Mucosa of rectum (tissue), 2 donors: ENCODE data around the gene IDNK.

Experiments used
- H3K27ac ChIP-seq, 2 donors: one replicate each; pipeline ENCODE4 v1.7.0; 2013; ENCODE audit warnings: inconsistent platforms in 2 of 2, low read depth in 2 of 2, low read length in 2 of 2
- H3K27me3 ChIP-seq, 2 donors: one replicate each; pipeline ENCODE4 v1.7.0; 2013; ENCODE audit warnings: low read length in 2 of 2; ENCODE audit not compliant: control insufficient read depth in 2 of 2, insufficient read depth in 2 of 2
- H3K36me3 ChIP-seq, 2 donors: one replicate each; pipeline ENCODE4 v1.7.0; 2013; ENCODE audit warnings: low read length in 2 of 2; ENCODE audit not compliant: control insufficient read depth in 2 of 2, insufficient read depth in 2 of 2
- H3K4me1 ChIP-seq, 2 donors: one replicate each; pipeline ENCODE4 v1.7.0; 2013; ENCODE audit warnings: low read length in 2 of 2, mild to moderate bottlenecking in 1 of 2; ENCODE audit not compliant: control insufficient read depth in 2 of 2, insufficient read depth in 2 of 2
- H3K4me3 ChIP-seq, 2 donors: one replicate each; pipeline ENCODE4 v1.7.0; 2013; ENCODE audit warnings: low read length in 2 of 2
- H3K9ac ChIP-seq, 2 donors: one replicate each; pipeline ENCODE4 v1.7.0; 2013; ENCODE audit warnings: low read length in 2 of 2, low read depth in 1 of 2, mild to moderate bottlenecking in 1 of 2
- H3K9me3 ChIP-seq, 2 donors: one replicate each; pipeline ENCODE4 v1.7.0; 2013; ENCODE audit warnings: low read length in 2 of 2; ENCODE audit not compliant: control insufficient read depth in 2 of 2
- donor health status: healthy.
- donor health status: Normal muscosa, but diverticular disease.

The IDNK gene

DNA sequence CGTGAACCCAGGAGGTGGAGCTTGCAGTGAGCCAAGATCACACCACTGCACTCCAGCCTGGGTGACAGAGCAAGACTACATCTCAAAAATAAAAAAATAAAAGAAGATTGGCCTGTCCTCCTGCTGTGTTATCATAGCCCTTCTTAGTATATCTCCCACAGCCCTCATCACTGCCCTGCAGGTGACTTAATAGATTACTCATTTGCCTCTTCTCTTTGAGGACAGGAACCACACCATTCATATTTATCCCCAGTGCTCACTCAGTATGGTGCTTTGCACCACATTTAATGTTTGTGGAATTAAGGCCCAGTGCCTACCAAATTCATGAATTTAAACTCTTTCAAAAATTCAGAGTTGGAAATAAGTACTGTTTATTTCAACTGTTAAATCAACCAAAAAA, 10.3 kb downstream of the IDNK start:
- Histone ChIP-seq H3K4me1 (peaks cover 0 to 3% of the 10 kb centered on the region in 2 donors), H3K27me3 (no peaks in the 10 kb centered on the region), H3K27ac (no peak overlapping the region), H3K9me3 (no peaks in the 10 kb centered on the region), H3K4me3 (no peak overlapping the region), H3K9ac (no peak overlapping the region), H3K36me3 (no peaks in the 10 kb centered on the region)

DNA sequence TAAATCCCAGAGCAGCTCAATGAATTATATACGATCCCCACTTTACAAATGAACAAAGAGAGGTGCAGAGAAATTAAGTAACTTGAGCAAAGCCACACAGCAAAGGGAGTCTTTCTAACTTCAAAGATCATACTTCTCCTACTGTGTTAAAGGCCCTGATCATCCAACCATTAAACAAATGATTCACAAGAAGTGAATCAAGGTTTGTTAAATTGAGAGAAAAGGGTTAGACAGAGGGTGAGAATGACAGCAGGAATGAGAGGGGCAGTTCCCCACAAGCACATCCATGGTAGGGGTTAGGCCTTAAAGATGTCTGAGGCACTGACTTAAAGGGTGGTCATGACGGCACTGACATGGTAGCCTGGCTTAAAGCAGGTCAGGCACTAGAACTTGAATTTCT, 10.7 kb downstream of the IDNK start:
- Histone ChIP-seq H3K9ac (no peak overlapping the region), H3K27me3 (no peaks in the 10 kb centered on the region), H3K36me3 (no peaks in the 10 kb centered on the region), H3K4me1 (peaks cover 0 to 3% of the 10 kb centered on the region in 2 donors), H3K27ac (no peak overlapping the region), H3K9me3 (no peaks in the 10 kb centered on the region), H3K4me3 (no peak overlapping the region)

DNA sequence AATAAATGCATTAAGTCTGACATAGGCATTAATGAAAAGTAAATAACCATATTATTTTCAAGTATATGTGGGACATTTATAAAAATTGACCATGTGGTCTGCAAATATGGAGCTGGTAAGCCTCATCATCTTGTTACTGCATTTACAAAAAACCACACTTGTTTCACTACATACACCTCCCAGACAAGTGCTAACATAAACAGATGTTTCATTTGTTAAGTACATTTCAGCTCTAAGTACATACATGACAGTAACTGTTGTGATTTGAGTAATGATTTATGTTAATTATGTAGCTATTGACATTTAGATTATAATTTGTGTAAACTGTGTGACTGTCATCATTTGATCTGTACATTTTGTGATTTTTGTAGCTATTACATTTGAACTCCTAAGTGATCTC, 13.9 kb downstream of the IDNK start:
- Histone ChIP-seq H3K36me3 (no peaks in the 10 kb centered on the region), H3K27ac (no peak overlapping the region), H3K27me3 (no peaks in the 10 kb centered on the region), H3K4me1 (no peaks in the 10 kb centered on the region), H3K9me3 (no peaks in the 10 kb centered on the region), H3K9ac (no peak overlapping the region), H3K4me3 (no peak overlapping the region)

DNA sequence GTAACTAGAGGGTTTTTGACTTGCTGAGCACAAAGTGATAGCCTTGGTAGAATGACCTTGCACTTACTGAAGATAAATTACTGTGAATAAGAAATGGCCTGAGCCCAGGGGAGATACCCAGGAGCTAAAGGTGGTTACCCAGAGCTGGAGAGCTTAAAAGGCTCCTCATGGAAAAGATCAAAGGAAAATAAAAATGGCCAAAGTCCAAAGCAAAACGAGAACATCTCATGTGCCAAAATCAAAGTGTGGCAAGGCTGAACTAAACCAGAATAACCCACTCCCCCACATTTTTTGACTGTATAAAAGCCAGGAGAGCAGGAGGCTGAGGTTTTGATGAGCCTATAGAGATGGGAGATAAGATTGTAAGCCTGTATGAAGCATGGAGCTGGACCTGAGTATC, 14.4 kb downstream of the IDNK start:
- no peak overlapping the region for H3K4me3 ChIP-seq
- no peak overlapping the region for H3K9ac ChIP-seq
- H3K36me3 ChIP-seq: no peaks in the 10 kb centered on the region
- no peaks in the 10 kb centered on the region for H3K4me1 ChIP-seq
- no peak overlapping the region for H3K27ac ChIP-seq
- H3K9me3 ChIP-seq: no peaks in the 10 kb centered on the region
- no peaks in the 10 kb centered on the region for H3K27me3 ChIP-seq

DNA sequence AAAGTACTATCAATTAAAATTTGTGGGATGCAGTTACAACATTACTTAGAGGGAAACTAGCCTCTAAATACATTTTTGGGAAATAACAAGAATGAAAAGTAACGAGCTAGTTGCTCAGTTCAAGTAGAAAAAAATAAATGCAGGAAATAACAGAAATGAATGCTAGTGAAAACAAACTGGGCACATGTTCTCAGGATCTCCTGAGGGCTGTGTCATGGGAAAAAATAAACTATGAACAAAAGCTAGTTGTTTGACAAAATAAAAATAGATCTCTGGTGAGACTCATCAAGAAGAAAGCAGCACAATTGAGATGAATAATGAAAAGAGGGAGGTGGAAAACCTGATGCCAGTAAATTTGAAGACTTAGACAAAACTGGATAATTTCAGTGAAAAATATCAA, 16.3 kb downstream of the IDNK start:
- H3K9ac ChIP-seq: no peak overlapping the region
- H3K4me1 ChIP-seq: no peaks in the 10 kb centered on the region
- H3K36me3 ChIP-seq: no peaks in the 10 kb centered on the region
- H3K27ac ChIP-seq: no peak overlapping the region
- no peaks in the 10 kb centered on the region for H3K9me3 ChIP-seq
- H3K27me3 ChIP-seq: no peaks in the 10 kb centered on the region
- H3K4me3 ChIP-seq: no peak overlapping the region

DNA sequence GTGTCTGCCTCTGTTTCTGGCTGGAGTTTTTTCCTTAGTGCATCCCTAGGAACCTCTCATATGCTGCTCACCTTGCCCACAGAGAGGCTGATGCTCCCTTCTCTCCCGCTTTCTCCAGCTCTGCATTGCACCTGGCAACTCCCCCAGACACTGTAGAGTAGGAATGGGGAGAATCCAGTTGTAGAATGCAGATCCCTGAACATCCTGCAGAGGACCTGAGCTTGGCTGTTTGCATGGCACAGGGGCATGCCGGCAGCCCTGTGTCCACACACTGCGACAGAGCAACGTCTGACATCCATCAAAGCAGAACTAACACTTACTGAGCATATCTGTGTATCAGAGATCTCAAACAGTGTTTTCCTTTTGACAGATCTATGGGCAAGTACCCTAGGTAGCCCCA, 19.9 kb downstream of the IDNK start:
- Histone ChIP-seq H3K27me3 (no peaks in the 10 kb centered on the region), H3K4me1 (no peaks in the 10 kb centered on the region), H3K36me3 (no peaks in the 10 kb centered on the region), H3K27ac (no peak overlapping the region), H3K9me3 (no peaks in the 10 kb centered on the region), H3K9ac (no peak overlapping the region), H3K4me3 (no peak overlapping the region)

DNA sequence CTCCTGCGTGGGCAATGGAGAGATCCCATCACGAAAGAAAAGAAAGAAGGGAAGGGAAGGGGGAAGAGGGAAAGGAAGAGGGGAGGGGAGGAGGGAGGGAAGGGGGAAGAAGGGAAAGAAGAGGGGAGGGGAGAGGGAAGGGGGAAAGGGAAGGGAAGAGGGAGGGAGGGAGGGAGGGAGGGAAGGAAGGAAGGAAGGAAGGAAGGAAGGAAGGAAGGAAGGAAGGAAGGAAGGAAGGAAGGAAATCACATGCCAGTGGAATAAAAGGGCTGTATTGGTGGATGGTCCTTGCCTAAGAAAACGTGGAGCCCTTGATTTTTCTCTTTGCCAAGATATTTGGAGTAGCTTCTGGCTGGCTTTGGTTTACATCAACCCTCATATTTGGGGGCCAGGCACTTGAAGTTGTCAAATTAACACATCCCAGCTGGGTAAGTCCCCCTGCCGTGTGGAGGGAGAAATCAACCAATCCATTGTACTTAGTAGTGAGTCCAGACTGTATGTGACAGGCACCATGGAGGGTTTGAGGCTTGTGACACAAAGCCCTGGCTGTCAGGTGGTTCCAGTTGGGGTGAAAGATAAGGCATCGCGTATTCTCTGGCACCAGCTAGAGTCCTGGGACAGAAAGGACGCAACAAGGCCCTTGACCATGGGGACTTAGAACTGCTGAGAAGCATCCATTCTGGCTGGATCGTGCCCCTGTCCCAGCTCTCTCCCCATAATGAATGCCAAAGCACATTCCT, 23.7 kb downstream of the IDNK start:
- no peaks in the 10 kb centered on the region for H3K27me3 ChIP-seq
- H3K27ac ChIP-seq: no peak overlapping the region
- H3K4me3 ChIP-seq: no peak overlapping the region
- no peaks in the 10 kb centered on the region for H3K9me3 ChIP-seq
- peaks cover 3 to 13% of the 10 kb centered on the region in 2 donors for H3K36me3 ChIP-seq
- no peaks in the 10 kb centered on the region for H3K4me1 ChIP-seq
- no peak overlapping the region for H3K9ac ChIP-seq

DNA sequence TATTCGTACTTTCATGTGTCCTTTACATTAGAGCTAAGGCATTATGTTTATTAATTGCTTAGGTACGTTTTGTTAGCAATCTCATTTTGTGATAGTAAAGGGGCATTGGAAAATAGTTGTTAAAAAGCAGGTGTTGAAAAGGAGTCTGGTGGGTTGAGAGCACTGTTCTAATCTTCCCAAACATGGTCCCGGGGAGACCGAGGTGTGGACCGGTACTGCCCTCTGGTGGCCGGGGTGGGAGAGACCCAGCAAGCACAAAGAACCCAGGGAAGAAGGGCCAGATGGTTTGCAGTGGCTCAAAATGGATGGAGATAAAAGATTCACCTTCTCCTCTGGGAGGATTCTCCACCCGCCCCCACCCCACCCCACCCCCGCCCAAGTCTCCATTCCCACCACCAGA, 26.1 kb downstream of the IDNK start:
- no peaks in the 10 kb centered on the region for H3K4me1 ChIP-seq
- H3K9ac ChIP-seq: no peak overlapping the region
- H3K36me3 ChIP-seq: peaks cover 7 to 21% of the 10 kb centered on the region in 2 donors
- no peak overlapping the region for H3K4me3 ChIP-seq
- no peaks in the 10 kb centered on the region for H3K9me3 ChIP-seq
- H3K27me3 ChIP-seq: no peaks in the 10 kb centered on the region
- H3K27ac ChIP-seq: no peak overlapping the region

DNA sequence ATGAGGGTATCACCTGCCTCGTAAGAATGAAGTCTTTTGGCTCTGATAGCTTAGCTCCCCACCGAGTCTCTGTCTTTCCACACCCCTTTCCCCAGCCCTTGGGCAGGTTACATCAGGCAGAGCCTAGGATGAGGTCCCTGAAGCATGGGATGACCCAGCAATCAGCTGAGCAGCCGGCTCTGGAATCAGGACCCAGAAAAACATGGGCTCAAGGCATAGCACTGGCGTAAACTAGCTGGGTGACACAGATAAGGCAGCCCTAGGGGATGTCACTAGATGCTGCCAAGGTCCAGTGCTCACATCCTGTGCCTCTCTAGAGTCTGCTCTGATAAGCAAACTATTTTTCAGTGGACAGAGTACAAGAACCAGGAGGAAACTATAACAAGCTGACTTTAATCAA, 26.6 kb downstream of the IDNK start:
- Histone ChIP-seq H3K9ac (no peak overlapping the region), H3K27ac (no peak overlapping the region), H3K9me3 (no peaks in the 10 kb centered on the region), H3K4me3 (no peak overlapping the region), H3K36me3 (peaks cover 7 to 23% of the 10 kb centered on the region in 2 donors), H3K4me1 (no peaks in the 10 kb centered on the region), H3K27me3 (no peaks in the 10 kb centered on the region)

DNA sequence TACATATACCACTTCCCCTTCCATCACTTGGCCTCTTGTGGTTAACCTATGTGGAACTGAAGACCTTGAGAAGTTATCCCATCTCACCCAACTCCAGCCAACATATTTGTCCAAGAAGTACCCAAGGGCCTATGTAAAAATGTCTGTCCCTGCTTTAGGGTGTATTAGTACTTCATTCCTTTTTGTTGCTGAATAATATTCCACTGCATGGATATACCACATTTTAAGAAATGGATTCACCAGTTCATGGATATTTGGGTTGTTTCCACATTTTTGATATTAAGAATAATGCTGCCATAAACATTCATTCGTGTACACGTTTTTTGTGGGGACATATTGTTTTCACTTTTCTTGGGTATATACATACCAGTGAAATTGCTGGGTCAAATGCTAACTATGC, 28.6 kb downstream of the IDNK start:
- Histone ChIP-seq H3K27ac (no peak overlapping the region), H3K4me1 (no peaks in the 10 kb centered on the region), H3K4me3 (no peak overlapping the region), H3K9me3 (no peaks in the 10 kb centered on the region), H3K9ac (no peak overlapping the region), H3K36me3 (peaks cover 16 to 34% of the 10 kb centered on the region in 2 donors), H3K27me3 (no peaks in the 10 kb centered on the region)

DNA sequence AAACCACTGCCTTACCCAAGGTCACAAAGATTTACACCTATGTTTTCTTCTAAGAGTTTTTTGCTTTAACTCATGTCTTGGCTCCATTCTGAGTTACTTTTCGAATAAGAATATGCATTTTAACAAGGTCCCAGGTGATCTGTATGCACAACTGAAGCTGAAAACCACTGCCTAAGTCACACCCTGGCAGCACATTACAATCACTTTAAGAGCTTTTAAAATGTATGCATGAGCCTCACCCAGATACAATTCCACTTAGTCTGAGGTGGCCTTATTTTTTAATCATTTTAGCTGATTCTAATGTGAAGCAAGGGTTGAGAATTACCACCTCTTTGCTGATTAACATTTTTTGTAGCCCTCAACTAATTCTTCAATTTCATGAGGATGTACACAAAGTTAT, 29.5 kb downstream of the IDNK start:
- Histone ChIP-seq H3K9me3 (no peaks in the 10 kb centered on the region), H3K27me3 (no peaks in the 10 kb centered on the region), H3K36me3 (peaks cover 18 to 42% of the 10 kb centered on the region in 2 donors), H3K4me3 (no peak overlapping the region), H3K27ac (no peak overlapping the region), H3K9ac (no peak overlapping the region), H3K4me1 (no peaks in the 10 kb centered on the region)
